Effector CD8-positive, alpha-beta T cell (primary cell): Measurements from ENCODE around the gene INTS11.

ENCODE experiments used
- DNase-seq: peaks from one replicate; lab custom pipeline; 2025; lab: John Stamatoyannopoulos, UW

INTS11 gene

GRCh38 chr1:1343811-1344421 lies 19.5 kb upstream of the INTS11 start:
- DNase-seq: no peak

GRCh38 chr1:1342584-1343115 lies 18.2 kb upstream of the INTS11 start:
- no peak for DNase-seq

GRCh38 chr1:1342061-1342562 lies 17.7 kb upstream of the INTS11 start:
- no peak for DNase-seq

- no peak for DNase-seq
Observed at GRCh38 chr1:1341549-1342021, 17.1 kb upstream of the INTS11 start.

- DNase-seq: no peak
Observed at GRCh38 chr1:1340791-1341548, 16.5 kb upstream of the INTS11 start.

GRCh38 chr1:1340185-1340584 lies 15.7 kb upstream of the INTS11 start:
- DNase-seq: no peak

- no peak for DNase-seq
Observed at GRCh38 chr1:1338278-1338677, 13.8 kb upstream of the INTS11 start.

GRCh38 chr1:1337793-1338147 lies 13.3 kb upstream of the INTS11 start:
- peak; percentile 17 for DNase-seq

GRCh38 chr1:1336931-1337792 lies 12.7 kb upstream of the INTS11 start:
- no peak for DNase-seq

GRCh38 chr1:1336446-1336845 lies 12.0 kb upstream of the INTS11 start:
- no peak for DNase-seq

GRCh38 chr1:1335792-1336248 lies 11.4 kb upstream of the INTS11 start:
- DNase-seq: no peak

GRCh38 chr1:1335283-1335682 lies 10.8 kb upstream of the INTS11 start:
- DNase-seq: no peak

- DNase-seq: no peak
Observed at GRCh38 chr1:1334835-1335234, 10.4 kb upstream of the INTS11 start.

GRCh38 chr1:1333551-1334241 lies 9.2 kb upstream of the INTS11 start:
- DNase-seq: no peak

GRCh38 chr1:1332774-1333480 lies 8.5 kb upstream of the INTS11 start:
- DNase-seq: no peak

- no peak for DNase-seq
Observed at GRCh38 chr1:1332031-1332755, 7.7 kb upstream of the INTS11 start.

GRCh38 chr1:1331068-1331965 lies 6.9 kb upstream of the INTS11 start, which contains the start of gene TAS1R3:
Gene TAS1R3, plus strand, starts transcription at chr1:1331280. Its CDS starts 66 bp downstream, at chr1:1331346.
- DNase-seq: no peak

- no peak for DNase-seq
Observed at GRCh38 chr1:1330366-1331067, 6.1 kb upstream of the INTS11 start.
